Lung (tissue), 12 donors: Measurements from ENCODE around the gene NUB1. TPM values are rescaled to one million over a fixed set of nuclear protein-coding genes. Genes with fewer than 3 reads are reported as not detected.

Source experiments
- ATAC-seq: fragments of 200-7000 bp; cut with Tn5 transposase; one replicate; pipeline ENCODE4 v1.9.1; 2020; ENCODE audit warnings: moderate number of reproducible peaks; ENCODE audit not compliant: insufficient read depth, low FRiP score
- DNase-seq, 3 donors: peaks; one replicate each; pipeline ENCODE4 v3.0.0-alpha.2; 2013 to 2017
- H3K27ac ChIP-seq, 2 donors: one replicate each; pipeline ENCODE4 v1.5.1; 2013; ENCODE audit warnings: mild to moderate bottlenecking in 2 of 2, moderate library complexity in 2 of 2, control low read depth in 1 of 2, inconsistent platforms in 1 of 2, low read depth in 1 of 2, low read length in 1 of 2
- H3K27me3 ChIP-seq, 3 donors: one replicate each; pipeline ENCODE4 v1.5.1; 2013; ENCODE audit warnings: low read length in 2 of 3; ENCODE audit not compliant: control insufficient read depth in 3 of 3, insufficient read depth in 3 of 3
- H3K36me3 ChIP-seq, 4 donors: one replicate each; pipeline ENCODE4 v1.5.1; 2013; ENCODE audit warnings: low read length in 4 of 4, mild to moderate bottlenecking in 1 of 4, moderate library complexity in 1 of 4; ENCODE audit not compliant: control insufficient read depth in 4 of 4, insufficient read depth in 4 of 4
- H3K4me1 ChIP-seq, 5 donors: one replicate each; pipeline ENCODE4 v1.5.1; 2013; ENCODE audit warnings: low read length in 5 of 5, mild to moderate bottlenecking in 2 of 5, moderate library complexity in 1 of 5; ENCODE audit not compliant: control insufficient read depth in 5 of 5, insufficient read depth in 5 of 5
- H3K4me3 ChIP-seq: one replicate; pipeline ENCODE4 v1.5.1; 2013; ENCODE audit warnings: mild to moderate bottlenecking, control low read depth, moderate library complexity
- H3K9ac ChIP-seq, 2 donors: one replicate each; pipeline ENCODE4 v1.5.1; 2013; ENCODE audit warnings: low read length in 2 of 2, control low read depth in 1 of 2; ENCODE audit not compliant: insufficient read depth in 1 of 2
- H3K9me3 ChIP-seq, 4 donors: one replicate each; pipeline ENCODE4 v1.5.1; 2013; ENCODE audit warnings: low read length in 3 of 4, mild to moderate bottlenecking in 1 of 4, moderate library complexity in 1 of 4; ENCODE audit not compliant: control insufficient read depth in 4 of 4, insufficient read depth in 3 of 4
- WGBS, 2 donors: extraction: QIAGEN DNeasy Blood & Tissue Kit; methylation state at CpG; one replicate each; pipeline ENCODE4 v1.1.7; 2013; 5-methylcytosine and 5-hydroxymethylcytosine counted together
- polyA plus RNA-seq, 2 donors: library from polyadenylated mRNA; stranded (reverse); fragments of 200-250 nt; gene quantifications; one replicate each; pipeline ENCODE4 v1.2.1, GENCODE V29; 2013
- total RNA-seq, 2 donors: library from RNA; depleted of rRNA in 1 of 2; stranded (reverse); fragments of >200 nt in 1 of 2; gene quantifications; one replicate each; pipeline ENCODE4 v1.2.1, GENCODE V29; 2014 to 2021
- TF ChIP-seq, protein P1 (sequence below): IDR thresholded peaks from 2 replicates; pipeline ENCODE4 v1.5.1; 2012; ENCODE audit warnings: mild to moderate bottlenecking; ENCODE audit errors: control extremely low read depth, extremely low read depth
- donor health status: control.
- donor health status: control.
- donor health status: Bipolar disorder and iron deficiency.
- donor health status: healthy.
- donor health status: DM: yes; HTN: yes; CAD: no.

The NUB1 gene
- total and polyA plus RNA-seq, 4 donors: 22.6 to 47.4 (median 34.6) TPM

GRCh38 chr7:151398446-151399304, 57.1 kb downstream of the NUB1 start:
- DNase-seq: no peak
- Histone ChIP-seq H3K27ac (no peak overlapping the region), H3K36me3 (peaks cover 0 to 14% (median 7%) of the 10 kb centered on the region in 4 donors), H3K27me3 (no peaks in the 10 kb centered on the region), H3K4me3 (no peak overlapping the region), H3K9ac (no peak overlapping the region), H3K4me1 (peaks cover 0 to 7% (median 3%) of the 10 kb centered on the region in 5 donors), H3K9me3 (no peaks in the 10 kb centered on the region)
- WGBS, 2 donors: 91 to 92% methylated on average over 19 of the region's 19 CpGs
- ATAC-seq: no peak
- TF ChIP-seq, protein P1, sequence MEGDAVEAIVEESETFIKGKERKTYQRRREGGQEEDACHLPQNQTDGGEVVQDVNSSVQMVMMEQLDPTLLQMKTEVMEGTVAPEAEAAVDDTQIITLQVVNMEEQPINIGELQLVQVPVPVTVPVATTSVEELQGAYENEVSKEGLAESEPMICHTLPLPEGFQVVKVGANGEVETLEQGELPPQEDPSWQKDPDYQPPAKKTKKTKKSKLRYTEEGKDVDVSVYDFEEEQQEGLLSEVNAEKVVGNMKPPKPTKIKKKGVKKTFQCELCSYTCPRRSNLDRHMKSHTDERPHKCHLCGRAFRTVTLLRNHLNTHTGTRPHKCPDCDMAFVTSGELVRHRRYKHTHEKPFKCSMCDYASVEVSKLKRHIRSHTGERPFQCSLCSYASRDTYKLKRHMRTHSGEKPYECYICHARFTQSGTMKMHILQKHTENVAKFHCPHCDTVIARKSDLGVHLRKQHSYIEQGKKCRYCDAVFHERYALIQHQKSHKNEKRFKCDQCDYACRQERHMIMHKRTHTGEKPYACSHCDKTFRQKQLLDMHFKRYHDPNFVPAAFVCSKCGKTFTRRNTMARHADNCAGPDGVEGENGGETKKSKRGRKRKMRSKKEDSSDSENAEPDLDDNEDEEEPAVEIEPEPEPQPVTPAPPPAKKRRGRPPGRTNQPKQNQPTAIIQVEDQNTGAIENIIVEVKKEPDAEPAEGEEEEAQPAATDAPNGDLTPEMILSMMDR: no peak

GRCh38 chr7:151399305-151399601, 57.6 kb downstream of the NUB1 start:
- no peak overlapping the region for H3K9ac ChIP-seq
- no peak overlapping the region for H3K27ac ChIP-seq
- peaks cover 0 to 9% (median 8%) of the 10 kb centered on the region in 5 donors for H3K4me1 ChIP-seq
- 93 to 94% methylated on average over 7 of the region's 7 CpGs for WGBS, 2 donors
- H3K9me3 ChIP-seq: no peaks in the 10 kb centered on the region
- no peak overlapping the region for H3K4me3 ChIP-seq
- no peaks in the 10 kb centered on the region for H3K27me3 ChIP-seq
- ATAC-seq: no peak
- TF ChIP-seq, protein P1: no peak
- no peak for DNase-seq
- H3K36me3 ChIP-seq: peaks cover 0 to 14% (median 7%) of the 10 kb centered on the region in 4 donors

GRCh38 chr7:151399906-151400305, 58.3 kb downstream of the NUB1 start:
- H3K27me3 ChIP-seq: no peaks in the 10 kb centered on the region
- DNase-seq: no peak
- no peak overlapping the region for H3K27ac ChIP-seq
- 91 to 92% methylated on average over 14 of the region's 14 CpGs for WGBS, 2 donors
- ATAC-seq: no peak
- no peak overlapping the region for H3K9ac ChIP-seq
- H3K4me3 ChIP-seq: no peak overlapping the region
- H3K36me3 ChIP-seq: peaks cover 0 to 14% (median 7%) of the 10 kb centered on the region in 4 donors
- peaks cover 0 to 15% (median 9%) of the 10 kb centered on the region in 5 donors for H3K4me1 ChIP-seq
- TF ChIP-seq, protein P1: no peak
- no peaks in the 10 kb centered on the region for H3K9me3 ChIP-seq
